Measurements from ENCODE around the gene DOCK4.

The DOCK4 gene

GRCh38 chr7:111789048-111789320 lies 417.2 kb downstream of the DOCK4 start:
- H3K4me3 ChIP-seq (replicated peaks; ENCODE audit: insufficient read depth, low read length), result no peak overlapping the region
- H3K27ac ChIP-seq (replicated peaks), result no peak overlapping the region
- H3K27me3 ChIP-seq (ENCODE audit: insufficient read depth, poor library complexity, severe bottlenecking), result no peaks in the 10 kb centered on the region
- no peak for DNase-seq (ENCODE audit: low read depth in 1 of 2, low spot score in 1 of 2)
- TF ChIP-seq GABPA (IDR thresholded peaks at IDR 0.05; ENCODE audit: low read depth) (no peak), POLR2AphosphoS5 (IDR thresholded peaks at IDR 0.05; ENCODE audit: low read depth) (no peak), REST (IDR thresholded peaks at IDR 0.05; ENCODE audit: insufficient replicate concordance, low read depth) (no peak), SPI1 (IDR thresholded peaks at IDR 0.05; ENCODE audit: borderline replicate concordance, low read depth) (no peak), CTCF (IDR thresholded peaks at IDR 0.05; ENCODE audit: insufficient read depth, low read length) (no peak)

- TF ChIP-seq SPI1 (IDR thresholded peaks at IDR 0.05; ENCODE audit: borderline replicate concordance, low read depth) (no peak), CTCF (IDR thresholded peaks at IDR 0.05; ENCODE audit: insufficient read depth, low read length) (no peak), REST (IDR thresholded peaks at IDR 0.05; ENCODE audit: insufficient replicate concordance, low read depth) (no peak), GABPA (IDR thresholded peaks at IDR 0.05; ENCODE audit: low read depth) (no peak), POLR2AphosphoS5 (IDR thresholded peaks at IDR 0.05; ENCODE audit: low read depth) (no peak)
- no peak for DNase-seq (ENCODE audit: low read depth in 1 of 2, low spot score in 1 of 2)
- Histone ChIP-seq H3K4me3 (replicated peaks; ENCODE audit: insufficient read depth, low read length) (no peak overlapping the region), H3K27me3 (ENCODE audit: insufficient read depth, poor library complexity, severe bottlenecking) (no peaks in the 10 kb centered on the region), H3K27ac (replicated peaks) (no peak overlapping the region)
Observed at GRCh38 chr7:111788286-111789047, 417.7 kb downstream of the DOCK4 start.

GRCh38 chr7:111787741-111788140 lies 418.5 kb downstream of the DOCK4 start:
- TF ChIP-seq CTCF (IDR thresholded peaks at IDR 0.05; ENCODE audit: insufficient read depth, low read length), result no peak
- no peak for TF ChIP-seq POLR2AphosphoS5 (IDR thresholded peaks at IDR 0.05; ENCODE audit: low read depth)
- TF ChIP-seq SPI1 (IDR thresholded peaks at IDR 0.05; ENCODE audit: borderline replicate concordance, low read depth), result no peak
- no peak for TF ChIP-seq GABPA (IDR thresholded peaks at IDR 0.05; ENCODE audit: low read depth)
- TF ChIP-seq REST (IDR thresholded peaks at IDR 0.05; ENCODE audit: insufficient replicate concordance, low read depth), result no peak
- H3K27me3 ChIP-seq (ENCODE audit: insufficient read depth, poor library complexity, severe bottlenecking), result no peaks in the 10 kb centered on the region

More at GRCh38 chr7:111787741-111788140, 418.5 kb downstream of the DOCK4 start:
- no peak for DNase-seq (ENCODE audit: low read depth in 1 of 2, low spot score in 1 of 2)
- Histone ChIP-seq H3K4me3 (replicated peaks; ENCODE audit: insufficient read depth, low read length) (no peak overlapping the region), H3K27ac (replicated peaks) (no peak overlapping the region)
